ENCODE data around the gene TMEM44.

TMEM44 gene

DNA sequence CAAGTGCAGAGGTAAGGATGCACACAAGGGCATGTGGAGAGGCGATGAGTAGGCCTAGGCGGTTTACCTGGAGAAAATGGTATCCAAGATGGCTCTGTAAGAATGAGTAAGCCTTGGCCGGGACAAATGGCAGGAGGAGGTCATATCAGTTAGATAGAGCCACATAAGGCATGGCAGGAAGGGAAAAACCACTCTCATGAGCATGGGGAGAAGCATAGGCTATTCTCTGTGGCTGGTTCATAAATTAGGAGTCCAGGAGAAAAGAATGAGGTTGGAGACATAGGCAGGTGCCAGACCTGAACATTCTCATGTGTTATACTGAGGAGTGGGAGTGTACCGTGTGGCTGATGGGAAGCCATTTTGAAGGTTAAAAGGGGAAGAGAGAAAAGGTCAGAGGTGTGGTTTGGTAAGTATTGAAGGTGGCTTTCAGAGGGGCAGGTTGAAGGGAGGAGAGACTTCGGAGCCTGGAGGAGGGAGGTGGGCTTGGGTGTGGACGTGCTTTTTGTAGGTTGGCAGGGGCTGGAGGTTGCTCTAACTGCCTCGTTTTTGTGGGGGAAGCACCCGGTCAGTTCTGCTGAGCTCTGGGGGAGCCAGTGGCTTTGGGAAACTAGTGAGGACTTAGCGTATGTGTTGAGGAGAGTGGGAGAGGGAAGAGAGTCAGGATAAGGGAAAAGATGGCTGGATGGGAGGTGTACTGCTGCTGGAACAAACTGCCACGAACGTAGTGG, 47.8 kb upstream of the TMEM44 start:
- TF ChIP-seq, protein P1, sequence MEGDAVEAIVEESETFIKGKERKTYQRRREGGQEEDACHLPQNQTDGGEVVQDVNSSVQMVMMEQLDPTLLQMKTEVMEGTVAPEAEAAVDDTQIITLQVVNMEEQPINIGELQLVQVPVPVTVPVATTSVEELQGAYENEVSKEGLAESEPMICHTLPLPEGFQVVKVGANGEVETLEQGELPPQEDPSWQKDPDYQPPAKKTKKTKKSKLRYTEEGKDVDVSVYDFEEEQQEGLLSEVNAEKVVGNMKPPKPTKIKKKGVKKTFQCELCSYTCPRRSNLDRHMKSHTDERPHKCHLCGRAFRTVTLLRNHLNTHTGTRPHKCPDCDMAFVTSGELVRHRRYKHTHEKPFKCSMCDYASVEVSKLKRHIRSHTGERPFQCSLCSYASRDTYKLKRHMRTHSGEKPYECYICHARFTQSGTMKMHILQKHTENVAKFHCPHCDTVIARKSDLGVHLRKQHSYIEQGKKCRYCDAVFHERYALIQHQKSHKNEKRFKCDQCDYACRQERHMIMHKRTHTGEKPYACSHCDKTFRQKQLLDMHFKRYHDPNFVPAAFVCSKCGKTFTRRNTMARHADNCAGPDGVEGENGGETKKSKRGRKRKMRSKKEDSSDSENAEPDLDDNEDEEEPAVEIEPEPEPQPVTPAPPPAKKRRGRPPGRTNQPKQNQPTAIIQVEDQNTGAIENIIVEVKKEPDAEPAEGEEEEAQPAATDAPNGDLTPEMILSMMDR (conservative IDR thresholded peaks at IDR 0.05; ENCODE audit: low read length) = no peak
- no peak for TF ChIP-seq EZH2phosphoT487 (IDR thresholded peaks at IDR 0.05; ENCODE audit: borderline replicate concordance)

DNA sequence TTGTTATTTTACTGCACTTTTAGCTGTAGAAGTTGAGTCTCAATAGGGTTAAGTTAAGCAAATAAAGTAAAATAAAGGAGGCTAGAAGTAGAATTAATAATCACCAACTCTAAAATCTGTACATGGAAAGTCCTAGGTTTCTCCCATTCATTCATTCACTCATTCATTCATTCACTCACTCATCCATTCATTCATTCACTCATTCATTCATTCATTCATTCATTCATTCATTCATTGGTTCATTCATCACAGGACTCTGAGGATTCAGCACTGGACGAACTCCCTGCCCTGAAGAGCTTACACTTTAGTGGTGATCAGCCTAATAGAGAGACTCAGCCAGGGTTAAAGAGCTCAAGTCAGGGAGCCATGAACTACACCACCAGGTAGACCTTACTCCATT, 43.3 kb upstream of the TMEM44 start:
- no peaks in the 10 kb centered on the region for H3K36me3 ChIP-seq (ENCODE audit: insufficient read depth, low read length)
- peaks cover 4% of the 10 kb centered on the region for H3K4me1 ChIP-seq (ENCODE audit: insufficient read depth, low read length, poor library complexity, severe bottlenecking)
- TF ChIP-seq, protein P1 (conservative IDR thresholded peaks at IDR 0.05; ENCODE audit: low read length) = no peak
- no peak for TF ChIP-seq EZH2phosphoT487 (IDR thresholded peaks at IDR 0.05; ENCODE audit: borderline replicate concordance)
- no peaks in the 10 kb centered on the region for H3K27me3 ChIP-seq (ENCODE audit: insufficient read depth, low read length, poor library complexity, severe bottlenecking)
- peaks cover 6% of the 10 kb centered on the region for H3K79me2 ChIP-seq (ENCODE audit: insufficient read depth, low read length)
- H3K4me2 ChIP-seq (ENCODE audit: low read depth, low read length, poor library complexity, severe bottlenecking) = no peak overlapping the region
- H3F3A ChIP-seq (ENCODE audit: low read depth) = no peaks in the 10 kb centered on the region
- no peak overlapping the region for H3K4me3 ChIP-seq (ENCODE audit: low read length, poor library complexity, severe bottlenecking)
- no peak overlapping the region for H3K9ac ChIP-seq (ENCODE audit: low read depth, low read length, poor library complexity, severe bottlenecking)
- peaks cover 5% of the 10 kb centered on the region for H4K20me1 ChIP-seq (ENCODE audit: insufficient read depth, low read length, poor library complexity, severe bottlenecking)
- no peaks in the 10 kb centered on the region for H3K9me3 ChIP-seq (ENCODE audit: insufficient read depth, low read depth, low read length)
- no peak overlapping the region for H2AFZ ChIP-seq (ENCODE audit: low read length)
- H3K9me2 ChIP-seq (replicated peaks; ENCODE audit: low read depth, low read length) = no peaks in the 10 kb centered on the region

More for the DNA sequence above, 47.8 kb upstream of the TMEM44 start:
- Histone ChIP-seq H3K4me3 (ENCODE audit: low read length, poor library complexity, severe bottlenecking) (no peak overlapping the region), H3K4me1 (ENCODE audit: insufficient read depth, low read length, poor library complexity, severe bottlenecking) (peaks cover 16% of the 10 kb centered on the region), H3K9me3 (ENCODE audit: insufficient read depth, low read depth, low read length) (no peaks in the 10 kb centered on the region), H4K20me1 (ENCODE audit: insufficient read depth, low read length, poor library complexity, severe bottlenecking) (no peaks in the 10 kb centered on the region), H3K4me2 (ENCODE audit: low read depth, low read length, poor library complexity, severe bottlenecking) (no peak overlapping the region), H3K27me3 (ENCODE audit: insufficient read depth, low read length, poor library complexity, severe bottlenecking) (no peaks in the 10 kb centered on the region), H2AFZ (ENCODE audit: low read length) (no peak overlapping the region), H3F3A (ENCODE audit: low read depth) (no peaks in the 10 kb centered on the region), H3K9me2 (replicated peaks; ENCODE audit: low read depth, low read length) (no peaks in the 10 kb centered on the region), H3K79me2 (ENCODE audit: insufficient read depth, low read length) (no peaks in the 10 kb centered on the region), H3K9ac (ENCODE audit: low read depth, low read length, poor library complexity, severe bottlenecking) (no peak overlapping the region), H3K36me3 (ENCODE audit: insufficient read depth, low read length) (no peaks in the 10 kb centered on the region)

DNA sequence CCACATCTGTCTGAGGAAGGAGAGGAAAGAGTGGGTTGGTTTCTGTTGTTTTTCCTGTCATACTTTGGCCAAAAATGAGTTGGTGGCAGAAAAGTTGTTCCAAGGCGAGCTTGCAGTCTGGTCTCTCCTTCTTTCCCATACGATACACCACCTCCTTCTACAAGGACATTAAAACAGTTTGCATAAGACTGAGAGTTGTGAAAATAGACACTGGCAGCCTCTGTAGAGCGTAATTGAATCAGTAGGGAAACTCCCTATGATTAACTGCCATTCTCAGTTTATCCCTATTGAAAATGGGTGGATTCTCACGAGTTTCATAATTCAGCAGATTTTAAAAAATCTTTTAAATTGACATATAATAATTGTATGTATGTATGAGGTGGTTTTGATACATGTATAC, 42.5 kb upstream of the TMEM44 start:
- Histone ChIP-seq H3K36me3 (ENCODE audit: insufficient read depth, low read length) (no peaks in the 10 kb centered on the region), H3K79me2 (ENCODE audit: insufficient read depth, low read length) (peaks cover 14% of the 10 kb centered on the region), H3K4me2 (ENCODE audit: low read depth, low read length, poor library complexity, severe bottlenecking) (no peak overlapping the region), H3K9me2 (replicated peaks; ENCODE audit: low read depth, low read length) (no peaks in the 10 kb centered on the region), H3K4me1 (ENCODE audit: insufficient read depth, low read length, poor library complexity, severe bottlenecking) (peaks cover 12% of the 10 kb centered on the region), H4K20me1 (ENCODE audit: insufficient read depth, low read length, poor library complexity, severe bottlenecking) (peaks cover 13% of the 10 kb centered on the region), H3K27me3 (ENCODE audit: insufficient read depth, low read length, poor library complexity, severe bottlenecking) (no peaks in the 10 kb centered on the region), H3F3A (ENCODE audit: low read depth) (no peaks in the 10 kb centered on the region), H3K4me3 (ENCODE audit: low read length, poor library complexity, severe bottlenecking) (no peak overlapping the region), H3K9ac (ENCODE audit: low read depth, low read length, poor library complexity, severe bottlenecking) (no peak overlapping the region), H2AFZ (ENCODE audit: low read length) (no peak overlapping the region), H3K9me3 (ENCODE audit: insufficient read depth, low read depth, low read length) (no peaks in the 10 kb centered on the region)
- TF ChIP-seq, protein P1 (conservative IDR thresholded peaks at IDR 0.05; ENCODE audit: low read length) = no peak
- TF ChIP-seq EZH2phosphoT487 (IDR thresholded peaks at IDR 0.05; ENCODE audit: borderline replicate concordance) = no peak

All from Loucy (cell line).